Measurements from ENCODE around the gene SLC41A2.

SLC41A2 gene

GRCh38 chr12:104928036-104928745 lies 29.9 kb downstream of the SLC41A2 start:
- no peak for DNase-seq

GRCh38 chr12:104925501-104925900 lies 32.6 kb downstream of the SLC41A2 start:
- DNase-seq, result no peak

- no peak for DNase-seq
These were observed 36.8 kb downstream of the SLC41A2 start for GRCh38 chr12:104921340-104921739.

GRCh38 chr12:104911942-104912341 lies 46.1 kb downstream of the SLC41A2 start:
- no peak for DNase-seq

GRCh38 chr12:104910196-104910840 lies 47.8 kb downstream of the SLC41A2 start:
- no peak for DNase-seq

- DNase-seq, result no peak
These were observed 48.3 kb downstream of the SLC41A2 start for GRCh38 chr12:104909761-104910160.

Data from activated gamma-delta T cell (primary cell).